ENCODE measurements around the gene LRRC61.
"Not testable (repeated sequence)": the region's sequence is repeated elsewhere in the genome, so short reads cannot be mapped to it uniquely, and the experiment has no call there.

- TF ChIP-seq CTCF (conservative IDR thresholded peaks at IDR 0.05; ENCODE audit: low read depth, low read length); EZH2 (IDR thresholded peaks at IDR 0.05; ENCODE audit: borderline replicate concordance, low read depth, low read length, poor library complexity, severe bottlenecking): not testable (repeated sequence)
Observed at GRCh38 chr7:150305903-150306284, 17.3 kb upstream of the LRRC61 start.
